NCI-H69 (cell line): Measurements from ENCODE around the gene TXN2.
"Not testable (repeated sequence)": the region's sequence is repeated elsewhere in the genome, so short reads cannot be mapped to it uniquely, and the experiment has no call there.

ENCODE experiments used
- DNase-seq: peaks from one replicate; lab custom pipeline; 2025; lab: John Stamatoyannopoulos, UW

TXN2 gene

GRCh38 chr22:36455571-36456463 is 25.6 kb downstream of the TXN2 start:
- peak; percentile 70 for DNase-seq

DNA sequence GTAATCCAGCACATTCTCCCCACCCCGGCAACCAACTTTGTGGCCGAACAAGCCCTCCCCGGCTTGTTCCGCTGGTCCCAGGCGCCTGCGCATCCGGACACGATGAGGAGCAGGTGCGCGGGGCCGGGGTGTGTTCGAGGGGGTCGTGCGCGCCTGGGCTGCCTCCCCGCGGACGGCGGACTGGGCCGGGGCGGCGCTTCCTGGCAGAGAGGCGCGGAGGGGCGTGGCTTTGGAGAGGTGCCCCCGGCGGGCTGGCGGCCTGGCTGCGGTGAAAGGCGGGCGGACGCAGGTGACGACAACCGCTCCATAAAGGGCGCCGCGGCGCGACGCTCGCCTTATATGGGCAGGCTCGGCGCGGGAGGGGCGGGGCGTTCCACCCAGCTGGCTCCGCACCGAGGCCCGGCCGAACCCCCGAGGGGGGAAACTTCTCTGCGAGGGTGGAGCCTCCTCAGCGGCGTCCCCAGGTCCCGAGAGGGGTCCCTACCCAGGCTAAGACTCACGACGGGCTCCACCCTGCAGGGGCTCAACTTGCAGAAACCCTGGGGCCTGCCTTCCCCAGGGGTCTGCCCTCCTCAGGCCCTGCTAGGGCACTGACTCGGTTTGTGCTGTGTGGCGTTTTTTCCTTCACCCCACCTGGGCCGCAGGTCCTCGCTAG is 26.4 kb downstream of the TXN2 start:
- DNase-seq: peak; percentile 98

GRCh38 chr22:36453855-36454378 is 27.5 kb downstream of the TXN2 start:
- no peak for DNase-seq

GRCh38 chr22:36452978-36453607 is 28.3 kb downstream of the TXN2 start:
- DNase-seq: not testable (repeated sequence)

DNA sequence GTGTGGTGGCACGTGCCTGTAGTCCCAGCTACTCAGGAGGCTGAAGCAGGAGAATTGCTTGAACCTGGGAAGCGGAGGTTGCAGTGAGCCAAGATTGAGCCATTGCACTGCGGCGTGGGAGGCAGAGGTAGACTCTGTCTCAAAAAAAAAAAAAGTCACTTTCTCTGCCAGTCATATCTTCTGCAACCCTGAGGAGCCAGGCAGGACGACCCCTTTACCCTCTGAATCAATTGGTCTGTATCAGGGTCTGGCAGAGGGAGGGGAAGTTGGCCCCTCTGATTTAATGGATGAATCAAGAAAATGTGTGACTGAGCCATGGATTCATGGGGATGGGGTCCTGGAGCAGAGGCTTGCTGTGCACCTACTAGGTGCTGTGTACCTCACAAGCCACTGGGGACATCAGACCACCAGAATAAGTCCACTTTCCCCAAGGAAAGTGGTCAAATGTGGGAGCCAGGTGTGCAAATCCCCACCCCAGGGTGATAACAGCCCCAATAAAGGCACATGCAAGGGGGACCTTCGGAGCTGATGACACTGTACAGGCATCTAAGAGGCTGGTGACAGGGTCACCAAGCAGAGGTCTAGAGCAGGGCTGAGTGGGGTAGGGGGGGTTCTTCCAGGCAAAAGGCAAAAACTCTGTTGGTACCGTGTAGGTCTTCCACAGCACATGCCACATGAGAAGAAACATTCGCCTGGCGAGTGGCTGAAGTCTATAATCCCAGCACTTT is 29.0 kb downstream of the TXN2 start:
- peak; percentile 40 for DNase-seq

DNA sequence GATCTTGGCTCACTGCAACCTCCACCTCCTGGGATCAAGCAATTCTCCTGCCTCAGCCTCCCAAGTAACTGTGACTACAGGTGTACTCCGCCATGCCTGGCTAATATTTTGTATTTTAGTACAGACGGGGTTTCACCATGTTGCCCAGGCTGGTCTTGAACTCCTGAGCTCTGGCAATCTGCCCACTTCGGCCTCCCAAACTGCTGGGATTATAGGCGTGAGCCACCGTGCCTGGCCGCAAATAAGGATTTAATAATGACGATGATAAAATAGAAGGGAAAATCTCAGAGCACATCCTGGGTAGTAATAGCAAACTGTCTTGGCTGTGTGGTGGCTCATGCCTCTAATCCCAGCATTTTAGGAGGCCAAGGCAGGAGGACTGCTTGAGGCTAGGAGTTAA is 30.5 kb downstream of the TXN2 start:
- not testable (repeated sequence) for DNase-seq

GRCh38 chr22:36449596-36450175 is 31.8 kb downstream of the TXN2 start:
- DNase-seq: no peak

DNA sequence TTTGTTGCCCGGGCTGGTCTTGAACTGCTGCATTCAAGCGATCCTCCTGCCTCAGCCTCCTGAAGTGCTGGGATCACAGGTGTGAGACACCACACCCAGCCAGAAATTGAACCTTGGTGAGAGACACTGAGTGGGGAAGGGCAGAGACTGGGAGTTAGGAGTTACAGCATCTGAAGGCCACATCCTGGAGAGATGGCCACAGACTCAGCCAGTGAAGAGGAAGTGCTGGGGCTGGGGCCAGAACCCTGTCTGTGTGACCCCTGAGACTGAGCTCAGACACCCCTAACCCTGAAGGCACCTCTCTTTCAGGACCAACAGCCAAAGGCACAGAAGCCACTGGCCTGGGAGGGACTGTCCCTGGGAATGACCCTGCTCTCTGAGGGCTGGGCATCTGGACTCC is 33.8 kb downstream of the TXN2 start:
- no peak for DNase-seq

- no peak for DNase-seq
These were observed 36.2 kb downstream of the TXN2 start for GRCh38 chr22:36445158-36445668.

GRCh38 chr22:36443198-36443770 is 38.2 kb downstream of the TXN2 start:
- DNase-seq: no peak

GRCh38 chr22:36442506-36443197 is 38.8 kb downstream of the TXN2 start:
- DNase-seq: no peak

GRCh38 chr22:36440429-36441002 is 40.9 kb downstream of the TXN2 start:
- no peak for DNase-seq

DNA sequence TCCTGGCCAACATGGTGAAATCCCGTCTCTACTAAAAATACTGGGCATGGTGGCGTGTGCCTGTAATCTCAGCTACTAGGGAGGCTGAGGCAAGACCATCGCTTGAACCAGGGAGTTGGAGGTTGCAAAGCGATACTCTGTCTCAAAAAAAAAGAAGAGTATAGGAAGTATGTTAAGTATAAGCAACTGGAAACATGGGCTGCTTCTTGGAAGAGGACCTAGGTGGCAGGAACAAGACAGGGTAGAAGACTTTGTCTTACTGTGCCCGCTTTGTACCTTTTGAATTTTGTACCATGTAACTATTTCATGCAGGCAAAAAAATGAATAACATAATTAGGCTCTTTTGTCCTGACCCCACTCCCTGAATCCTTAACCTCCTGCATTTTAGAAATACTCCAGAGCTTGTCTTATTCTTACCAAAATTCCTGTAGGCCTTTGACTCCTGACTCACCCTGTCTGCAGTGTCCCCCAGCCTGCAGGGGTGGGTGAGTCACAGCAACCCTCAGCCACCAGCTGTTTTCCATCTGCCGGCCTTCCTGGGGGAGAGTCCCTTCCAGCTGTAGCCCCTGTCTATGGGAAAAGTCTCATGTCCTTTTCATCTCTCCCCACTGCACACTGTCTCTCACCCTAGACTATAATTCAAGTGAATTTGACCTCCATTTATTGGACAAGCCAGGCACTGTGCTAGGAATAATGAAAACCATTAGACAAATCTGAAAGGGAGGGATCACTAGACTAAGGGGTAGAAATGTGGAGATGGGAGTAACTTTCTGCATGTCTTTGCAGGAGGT is 41.8 kb downstream of the TXN2 start:
- peak; percentile 71 for DNase-seq

DNA sequence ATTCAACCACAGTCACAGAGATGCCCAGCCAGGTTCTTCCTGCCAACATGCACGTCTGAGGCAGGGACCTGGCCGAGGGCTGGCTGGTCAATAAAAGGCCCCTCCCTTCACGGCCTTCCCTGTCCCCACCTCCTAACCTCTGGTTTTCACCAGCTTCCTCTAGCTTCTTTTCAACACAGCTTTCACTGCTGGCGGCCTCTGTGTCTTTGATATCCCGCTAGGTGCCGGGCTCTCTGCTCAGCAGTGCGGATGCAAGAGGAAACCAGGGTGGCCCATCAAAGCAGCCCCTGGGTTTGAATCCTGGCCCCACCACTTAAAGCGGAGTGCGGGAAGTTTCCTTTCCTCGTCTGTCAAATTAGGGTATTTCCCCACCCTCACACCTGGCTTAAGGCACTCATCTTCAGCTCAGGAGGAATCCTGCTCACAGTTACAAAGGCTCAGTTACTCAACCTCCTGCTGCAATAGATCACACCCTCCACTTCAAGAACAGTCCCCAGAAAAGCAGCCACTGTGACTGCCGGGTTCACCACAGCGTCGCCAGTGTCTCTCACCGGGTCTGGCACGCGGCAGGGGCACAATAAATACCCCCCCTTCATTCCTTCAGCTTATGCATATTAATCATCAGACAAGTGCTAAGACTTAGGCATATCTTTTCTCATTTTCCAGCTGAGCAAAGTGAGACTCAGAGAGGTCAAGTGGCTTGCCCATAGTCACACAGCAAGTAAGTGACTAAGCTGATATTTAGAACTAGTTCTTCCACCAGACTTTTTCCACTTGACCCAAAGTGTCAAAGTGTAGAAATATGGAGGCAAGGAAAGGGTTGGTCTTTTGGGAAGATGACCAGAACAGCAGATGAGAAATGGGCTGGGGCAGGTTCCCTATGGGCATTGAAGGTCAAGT is 45.7 kb downstream of the TXN2 start:
- DNase-seq: peak; percentile 63

GRCh38 chr22:36433318-36434231 is 47.9 kb downstream of the TXN2 start:
- DNase-seq: peak; percentile 97

DNA sequence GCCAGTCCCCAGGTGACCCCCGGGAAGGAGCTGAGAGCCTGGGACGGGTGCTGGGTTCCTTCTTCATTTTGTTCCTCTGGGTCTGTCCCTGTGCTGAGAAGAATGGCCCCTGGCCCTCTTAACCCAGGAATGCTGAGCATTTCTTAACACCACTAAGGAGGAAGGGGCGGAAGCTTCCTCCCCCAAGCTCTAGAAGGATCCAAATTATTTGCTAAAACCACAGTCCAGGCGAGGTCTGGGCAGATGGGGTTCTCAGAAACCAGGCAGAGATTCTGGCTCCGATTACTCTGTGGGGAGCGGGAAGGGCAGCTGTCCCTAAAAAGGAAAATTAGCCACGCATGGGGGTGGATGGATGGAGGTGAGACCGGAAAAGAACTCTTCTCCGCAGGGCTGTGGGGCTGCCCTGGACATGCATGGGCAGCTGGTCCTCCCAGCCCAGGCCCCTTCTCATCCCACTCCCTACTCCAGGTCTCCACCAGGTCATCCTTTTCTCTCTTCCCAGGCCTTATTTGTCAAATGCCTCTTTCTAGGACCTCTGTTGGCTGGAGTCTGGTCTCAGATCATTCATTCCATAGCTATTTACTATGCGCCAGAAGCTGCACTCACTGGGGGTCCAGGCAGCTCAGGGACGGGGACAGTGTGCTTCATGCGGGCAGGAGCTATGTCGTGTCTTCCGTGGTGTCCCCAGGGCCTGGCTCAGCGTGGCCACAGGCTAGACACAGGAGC is 48.7 kb downstream of the TXN2 start:
- DNase-seq: peak; percentile 52
